ENCODE measurements around the gene KRTAP10-8.
"Not testable (repeated sequence)": the region's sequence is repeated elsewhere in the genome, so short reads cannot be mapped to it uniquely, and the experiment has no call there.

DNA sequence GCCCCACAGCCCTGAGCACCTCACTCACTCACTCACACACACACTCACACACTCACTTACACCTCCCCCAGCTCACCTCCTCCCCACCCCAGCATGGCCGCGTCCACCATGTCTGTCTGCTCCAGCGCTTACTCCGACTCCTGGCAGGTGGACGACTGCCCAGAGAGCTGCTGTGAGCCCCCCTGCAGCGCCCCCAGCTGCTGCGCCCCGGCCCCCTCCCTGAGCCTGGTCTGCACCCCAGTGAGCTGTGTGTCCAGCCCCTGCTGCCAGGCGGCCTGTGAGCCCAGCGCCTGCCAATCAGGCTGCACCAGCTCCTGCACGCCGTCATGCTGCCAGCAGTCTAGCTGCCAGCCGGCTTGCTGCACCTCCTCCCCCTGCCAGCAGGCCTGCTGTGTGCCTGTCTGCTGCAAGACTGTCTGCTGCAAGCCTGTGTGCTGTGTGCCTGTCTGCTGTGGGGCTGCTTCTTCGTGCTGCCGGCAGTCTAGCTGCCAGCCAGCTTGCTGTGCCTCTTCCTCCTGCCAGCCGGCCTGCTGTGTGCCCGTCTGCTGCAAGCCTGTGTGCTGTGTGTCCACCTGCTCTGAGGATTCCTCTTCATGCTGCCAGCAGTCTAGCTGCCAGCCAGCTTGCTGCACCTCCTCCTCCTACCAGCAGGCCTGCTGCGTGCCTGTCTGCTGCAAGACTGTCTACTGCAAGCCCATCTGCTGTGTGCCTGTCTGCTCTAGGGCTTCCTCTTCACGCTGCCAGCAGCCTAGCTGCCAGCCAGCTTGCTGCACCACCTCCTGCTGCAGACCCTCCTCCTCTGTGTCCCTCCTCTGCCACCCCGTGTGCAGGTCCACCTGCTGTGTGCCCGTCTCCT, 34.7 kb downstream of the KRTAP10-8 start, which contains the start of gene KRTAP10-11:
- TF ChIP-seq, protein P1, sequence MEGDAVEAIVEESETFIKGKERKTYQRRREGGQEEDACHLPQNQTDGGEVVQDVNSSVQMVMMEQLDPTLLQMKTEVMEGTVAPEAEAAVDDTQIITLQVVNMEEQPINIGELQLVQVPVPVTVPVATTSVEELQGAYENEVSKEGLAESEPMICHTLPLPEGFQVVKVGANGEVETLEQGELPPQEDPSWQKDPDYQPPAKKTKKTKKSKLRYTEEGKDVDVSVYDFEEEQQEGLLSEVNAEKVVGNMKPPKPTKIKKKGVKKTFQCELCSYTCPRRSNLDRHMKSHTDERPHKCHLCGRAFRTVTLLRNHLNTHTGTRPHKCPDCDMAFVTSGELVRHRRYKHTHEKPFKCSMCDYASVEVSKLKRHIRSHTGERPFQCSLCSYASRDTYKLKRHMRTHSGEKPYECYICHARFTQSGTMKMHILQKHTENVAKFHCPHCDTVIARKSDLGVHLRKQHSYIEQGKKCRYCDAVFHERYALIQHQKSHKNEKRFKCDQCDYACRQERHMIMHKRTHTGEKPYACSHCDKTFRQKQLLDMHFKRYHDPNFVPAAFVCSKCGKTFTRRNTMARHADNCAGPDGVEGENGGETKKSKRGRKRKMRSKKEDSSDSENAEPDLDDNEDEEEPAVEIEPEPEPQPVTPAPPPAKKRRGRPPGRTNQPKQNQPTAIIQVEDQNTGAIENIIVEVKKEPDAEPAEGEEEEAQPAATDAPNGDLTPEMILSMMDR (IDR thresholded peaks at IDR 0.05): not testable (repeated sequence)
- TF ChIP-seq POLR2AphosphoS5 (IDR thresholded peaks at IDR 0.05; ENCODE audit: low read depth, low read length); SIN3A (IDR thresholded peaks at IDR 0.05; ENCODE audit: borderline replicate concordance, insufficient read depth, low read depth, low read length): not testable (repeated sequence)
- TF ChIP-seq, protein P2, sequence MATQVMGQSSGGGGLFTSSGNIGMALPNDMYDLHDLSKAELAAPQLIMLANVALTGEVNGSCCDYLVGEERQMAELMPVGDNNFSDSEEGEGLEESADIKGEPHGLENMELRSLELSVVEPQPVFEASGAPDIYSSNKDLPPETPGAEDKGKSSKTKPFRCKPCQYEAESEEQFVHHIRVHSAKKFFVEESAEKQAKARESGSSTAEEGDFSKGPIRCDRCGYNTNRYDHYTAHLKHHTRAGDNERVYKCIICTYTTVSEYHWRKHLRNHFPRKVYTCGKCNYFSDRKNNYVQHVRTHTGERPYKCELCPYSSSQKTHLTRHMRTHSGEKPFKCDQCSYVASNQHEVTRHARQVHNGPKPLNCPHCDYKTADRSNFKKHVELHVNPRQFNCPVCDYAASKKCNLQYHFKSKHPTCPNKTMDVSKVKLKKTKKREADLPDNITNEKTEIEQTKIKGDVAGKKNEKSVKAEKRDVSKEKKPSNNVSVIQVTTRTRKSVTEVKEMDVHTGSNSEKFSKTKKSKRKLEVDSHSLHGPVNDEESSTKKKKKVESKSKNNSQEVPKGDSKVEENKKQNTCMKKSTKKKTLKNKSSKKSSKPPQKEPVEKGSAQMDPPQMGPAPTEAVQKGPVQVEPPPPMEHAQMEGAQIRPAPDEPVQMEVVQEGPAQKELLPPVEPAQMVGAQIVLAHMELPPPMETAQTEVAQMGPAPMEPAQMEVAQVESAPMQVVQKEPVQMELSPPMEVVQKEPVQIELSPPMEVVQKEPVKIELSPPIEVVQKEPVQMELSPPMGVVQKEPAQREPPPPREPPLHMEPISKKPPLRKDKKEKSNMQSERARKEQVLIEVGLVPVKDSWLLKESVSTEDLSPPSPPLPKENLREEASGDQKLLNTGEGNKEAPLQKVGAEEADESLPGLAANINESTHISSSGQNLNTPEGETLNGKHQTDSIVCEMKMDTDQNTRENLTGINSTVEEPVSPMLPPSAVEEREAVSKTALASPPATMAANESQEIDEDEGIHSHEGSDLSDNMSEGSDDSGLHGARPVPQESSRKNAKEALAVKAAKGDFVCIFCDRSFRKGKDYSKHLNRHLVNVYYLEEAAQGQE (IDR thresholded peaks at IDR 0.05; ENCODE audit: insufficient read depth in 1 of 2, low read depth in 2 of 2, low read length in 1 of 2): not testable (repeated sequence)
